Measurements from ENCODE around the gene TVP23C.
A peak's percentile ranks its signal among the peaks of the same experiment; 100 is the strongest.

TVP23C gene

DNA sequence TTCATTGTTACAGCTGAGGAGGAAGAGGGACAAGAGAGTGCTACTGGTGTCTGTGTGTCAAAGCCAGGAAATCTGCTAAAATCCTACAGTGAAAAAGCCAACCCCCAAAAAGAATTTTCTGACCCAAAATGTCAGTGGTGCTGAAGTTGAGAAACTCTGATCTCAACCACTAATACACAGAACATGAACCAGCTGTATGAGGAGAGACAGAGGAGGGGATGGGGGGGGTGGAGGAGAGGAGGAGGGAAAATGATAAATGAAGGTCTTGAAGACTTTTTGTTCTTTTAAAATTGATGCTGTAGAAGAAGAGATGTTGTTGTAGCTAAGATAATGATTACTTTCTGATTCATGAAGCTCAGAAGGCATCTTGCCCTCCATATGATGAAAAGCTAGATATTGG is 68.5 kb downstream of the TVP23C start:
- DNase-seq, result no peak

- no peak for DNase-seq
Observed at GRCh38 chr17:15493693-15494035, 69.6 kb downstream of the TVP23C start.

GRCh38 chr17:15492791-15493692 is 70.2 kb downstream of the TVP23C start:
- no peak for DNase-seq

- no peak for DNase-seq
Observed at GRCh38 chr17:15492186-15492585, 71.1 kb downstream of the TVP23C start.

DNA sequence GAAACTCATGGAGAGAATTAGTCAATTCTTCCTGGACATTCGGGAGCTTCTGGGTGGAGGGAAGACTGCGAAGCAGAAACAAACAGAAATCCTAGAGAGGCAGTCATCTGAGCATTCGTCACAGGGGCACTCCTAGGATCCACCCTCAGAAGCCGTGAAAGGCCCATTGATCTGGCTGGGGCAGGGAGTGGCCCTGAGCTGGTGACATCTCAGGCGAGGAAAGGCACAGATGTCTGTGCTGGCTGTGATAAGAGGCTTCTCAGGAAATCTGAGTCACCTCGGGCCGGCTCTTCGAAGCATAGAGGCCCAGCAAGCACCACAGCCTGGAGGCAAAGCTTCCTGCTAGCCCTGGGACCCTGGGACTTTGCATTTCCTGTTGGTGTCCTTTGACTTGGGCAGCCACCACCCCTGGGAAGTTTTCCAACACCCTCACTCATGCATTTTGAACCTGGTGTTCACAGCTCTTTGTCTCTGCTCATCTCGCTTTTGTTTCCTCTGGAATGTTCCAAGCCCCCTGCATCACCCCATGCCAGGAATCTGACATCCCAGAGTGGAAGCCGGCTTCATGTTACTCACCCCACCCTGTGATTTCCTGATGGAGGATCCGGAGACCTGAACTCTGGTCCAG is 72.5 kb downstream of the TVP23C start:
- no peak for DNase-seq

DNA sequence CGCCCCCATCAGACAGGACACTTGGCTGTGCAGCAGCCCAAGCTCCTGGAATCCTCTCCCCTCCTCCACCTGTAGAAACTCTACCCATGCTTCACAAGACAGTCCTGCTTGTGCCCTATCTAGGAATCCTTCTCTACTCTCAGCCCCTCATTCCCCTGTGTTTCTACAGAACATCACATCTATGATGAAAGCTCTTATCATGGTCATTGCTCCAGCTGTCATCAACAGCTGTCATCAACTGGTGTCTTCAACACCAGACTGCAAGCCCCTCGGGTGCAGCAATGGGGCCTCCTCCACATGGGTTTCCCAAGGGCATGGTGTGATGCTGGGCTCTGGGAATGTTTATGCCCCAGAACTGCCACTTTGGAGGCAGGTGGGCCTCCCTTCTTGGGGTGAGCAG is 74.7 kb downstream of the TVP23C start:
- DNase-seq, result no peak

DNA sequence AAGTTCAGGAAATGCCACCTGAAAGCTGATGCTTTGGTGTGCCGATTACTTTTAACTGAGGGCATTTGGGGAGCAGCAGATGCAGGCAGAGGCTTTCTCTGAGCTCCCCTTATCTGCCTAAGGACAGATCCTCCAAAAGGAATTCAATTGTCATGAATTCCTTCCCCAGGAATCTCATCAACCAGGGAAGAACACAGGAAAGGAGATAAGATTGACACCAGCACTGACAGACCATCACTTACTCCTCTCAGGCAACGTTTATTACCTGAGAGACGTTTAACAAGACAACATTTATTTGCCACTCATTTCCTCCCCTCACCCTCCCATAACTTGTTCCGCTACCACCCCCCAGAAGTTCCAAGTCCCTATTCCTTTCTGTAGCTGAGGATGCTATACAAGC is 78.2 kb downstream of the TVP23C start:
- DNase-seq, result no peak

DNA sequence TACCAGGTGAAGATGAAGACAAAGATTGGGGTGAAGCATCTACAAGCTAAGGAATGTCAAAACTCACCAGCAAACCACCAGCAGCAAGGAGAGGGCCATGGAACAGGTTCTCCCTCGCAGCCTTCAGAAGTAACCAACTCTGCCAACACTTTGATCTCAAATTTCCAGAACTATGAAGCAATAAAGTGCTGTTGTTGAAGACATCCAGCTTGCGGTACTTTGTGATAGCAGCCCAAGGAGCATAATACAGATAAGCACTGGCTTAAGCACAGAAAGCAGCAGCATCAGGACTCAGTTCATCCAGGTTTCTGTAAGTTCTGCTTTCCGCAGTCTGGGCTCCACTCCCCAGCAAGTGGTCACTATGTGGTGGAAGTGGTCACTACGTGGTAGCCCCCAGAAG is 79.9 kb downstream of the TVP23C start:
- DNase-seq, result no peak

- DNase-seq, result no peak
Observed at GRCh38 chr17:15482476-15482875, 80.8 kb downstream of the TVP23C start.

GRCh38 chr17:15481481-15481880 is 81.8 kb downstream of the TVP23C start:
- DNase-seq, result no peak

DNA sequence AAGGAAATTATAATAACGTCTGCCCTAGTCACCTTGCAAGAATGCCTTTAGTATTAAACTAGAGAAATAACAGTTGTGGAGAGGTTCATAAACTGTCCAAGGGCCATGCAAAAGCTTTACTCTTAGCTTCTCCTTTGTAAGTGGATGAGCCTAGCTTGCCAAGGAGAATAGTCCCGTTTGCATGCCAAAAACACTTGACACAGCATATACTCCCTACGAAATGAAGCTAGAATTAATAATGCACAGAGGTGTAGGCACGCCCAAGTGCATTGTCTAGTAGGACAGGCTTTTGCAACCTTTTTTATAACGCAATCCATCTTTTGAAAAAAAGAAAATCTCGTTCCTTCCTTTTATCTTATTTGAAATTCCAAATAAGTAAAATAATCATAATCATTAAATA is 83.1 kb downstream of the TVP23C start:
- no peak for DNase-seq

DNA sequence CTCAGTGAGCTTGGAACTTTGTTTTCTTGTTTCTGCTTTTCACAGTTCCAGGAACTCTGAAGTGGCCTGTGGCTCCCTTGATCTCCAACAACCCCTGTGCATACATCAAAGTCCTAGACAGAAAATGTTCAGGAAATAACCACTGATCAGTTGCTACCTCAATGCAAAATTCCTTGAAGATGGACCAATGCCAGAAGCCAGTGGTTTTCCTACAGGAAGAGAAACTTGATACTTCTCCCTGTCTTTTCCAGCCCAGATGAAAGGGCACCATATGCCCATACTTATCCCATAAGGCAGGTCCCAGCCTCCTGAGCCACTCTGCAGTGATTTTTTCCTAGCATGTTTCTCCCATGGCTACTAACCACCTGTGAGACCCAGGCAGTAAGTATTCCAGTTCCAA is 83.6 kb downstream of the TVP23C start:
- peak; percentile 29 for DNase-seq

DNA sequence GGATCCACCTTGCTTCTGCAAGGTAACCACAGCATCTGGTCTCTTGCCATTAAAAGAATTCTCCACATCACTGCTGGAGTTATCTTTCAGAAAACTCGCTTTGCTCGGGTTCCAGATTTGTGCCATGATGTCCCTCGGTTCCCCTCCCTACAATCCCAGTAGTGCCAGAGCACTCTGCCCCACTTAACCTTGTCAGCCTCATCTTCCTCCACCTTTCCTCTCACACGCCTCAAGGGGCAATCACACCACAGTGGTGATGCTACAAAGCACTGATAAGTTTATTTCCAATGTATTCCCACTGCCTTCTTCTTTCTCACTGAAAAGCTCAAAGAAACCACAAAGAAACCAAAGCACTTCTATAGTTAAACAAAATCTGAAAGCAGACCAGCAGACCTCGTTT is 84.4 kb downstream of the TVP23C start:
- no peak for DNase-seq

DNA sequence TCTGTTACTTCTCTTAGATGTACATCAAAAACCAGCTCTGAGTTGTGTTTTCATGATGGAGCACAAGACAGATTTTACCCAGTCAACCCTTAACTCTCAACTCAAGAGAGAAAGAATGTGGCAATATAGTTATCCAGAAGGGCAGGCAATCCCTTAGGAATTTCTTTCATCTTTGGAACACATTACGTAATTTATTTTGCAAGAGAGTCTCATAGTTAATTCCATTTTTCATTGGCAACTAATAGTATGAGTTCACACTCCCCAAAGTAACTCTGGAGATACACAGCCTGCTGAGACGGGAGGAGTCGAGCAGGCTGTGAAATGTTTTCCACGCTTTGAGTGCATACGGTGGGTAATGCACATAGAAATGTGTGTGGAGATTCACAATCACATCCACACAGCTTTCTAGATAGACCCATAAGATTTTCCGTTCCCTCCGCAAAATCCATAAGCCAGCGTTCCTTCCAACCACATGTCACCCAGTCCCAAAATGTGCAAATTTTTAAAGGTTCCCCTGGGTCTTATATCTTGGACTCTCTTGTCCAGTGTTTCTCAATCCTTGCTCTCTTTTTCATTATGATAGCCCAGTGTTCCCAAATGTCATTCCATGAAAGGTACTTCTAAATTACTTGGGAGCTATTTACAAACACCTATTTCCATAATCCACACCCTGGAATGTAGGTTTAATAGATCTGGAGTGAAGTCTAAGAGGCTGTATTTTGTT is 87.5 kb downstream of the TVP23C start:
- DNase-seq, result no peak

DNA sequence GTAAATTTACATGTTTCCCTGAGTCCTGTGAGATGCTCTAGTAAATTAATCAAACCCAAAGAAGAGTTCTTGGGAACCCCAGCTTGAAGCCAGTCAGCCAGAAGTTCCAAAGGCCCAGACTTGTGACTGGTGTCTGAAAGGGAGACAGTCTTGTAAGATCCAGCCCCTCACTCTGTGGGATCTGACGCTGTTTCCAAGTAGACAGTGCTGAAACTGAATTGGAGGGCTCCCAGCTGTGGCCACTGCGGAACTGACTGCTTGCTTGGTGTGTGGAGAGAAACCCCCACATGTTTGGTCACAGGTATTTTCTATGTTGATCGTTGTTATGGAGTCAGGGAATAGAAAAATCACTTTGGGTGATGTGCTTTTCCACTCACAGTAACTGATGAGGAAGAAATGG is 90.4 kb downstream of the TVP23C start:
- DNase-seq, result no peak

- no peak for DNase-seq
Observed at GRCh38 chr17:15470536-15470935, 92.7 kb downstream of the TVP23C start.

- no peak for DNase-seq
Observed at GRCh38 chr17:15469260-15469659, 94.0 kb downstream of the TVP23C start.

- DNase-seq, result no peak
Observed at GRCh38 chr17:15468126-15468525, 95.2 kb downstream of the TVP23C start.

GRCh38 chr17:15467592-15467991 is 95.7 kb downstream of the TVP23C start, which contains the start of gene CDRT4:
TSS of gene CDRT4 (minus strand) at chr17:15467621. CDS start at chr17:15440238, 27,383 bp downstream.
- DNase-seq, result no peak

DNA sequence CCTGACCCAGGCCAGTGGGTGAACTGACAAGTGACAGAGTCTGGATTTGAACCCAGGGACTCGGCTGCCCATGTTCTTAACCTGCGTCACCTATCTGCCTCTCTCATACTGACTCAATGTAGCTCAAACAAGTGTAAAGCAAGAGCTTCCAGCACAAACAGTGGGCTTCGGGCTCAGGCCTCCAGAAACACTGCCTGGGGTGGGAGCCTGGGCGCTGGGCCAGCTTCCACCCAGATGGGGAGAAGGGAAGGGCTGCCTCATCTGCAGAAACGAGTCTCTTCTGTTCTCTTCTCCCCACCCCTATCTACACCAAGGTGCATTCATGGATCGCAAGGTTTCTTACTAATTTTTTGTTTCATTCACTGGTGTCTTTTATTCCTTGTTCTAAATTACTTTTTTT is 97.2 kb downstream of the TVP23C start:
- DNase-seq, result no peak

DNA sequence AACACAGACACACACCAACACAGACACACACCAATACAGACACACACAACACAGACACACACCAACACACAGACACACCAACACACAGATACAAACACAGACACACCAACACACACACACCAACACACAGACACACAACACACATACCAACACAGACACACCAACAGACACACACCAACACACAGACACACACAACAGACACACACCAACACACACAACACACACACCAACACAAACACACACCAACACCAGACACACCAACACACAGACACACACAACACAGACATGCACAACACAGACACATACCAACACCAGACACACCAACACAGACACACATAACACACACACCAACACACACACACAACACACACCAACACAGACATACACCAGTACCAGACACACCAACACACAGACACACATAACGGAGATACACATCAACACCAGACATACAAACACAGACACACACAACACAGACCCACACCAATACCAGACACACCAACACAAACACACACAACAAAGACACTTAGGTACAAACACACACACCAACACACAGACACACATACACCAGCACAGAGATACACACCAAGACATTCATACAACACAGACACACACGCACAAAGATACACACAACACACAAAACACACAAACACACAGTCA is 98.1 kb downstream of the TVP23C start:
- DNase-seq, result no peak

DNA sequence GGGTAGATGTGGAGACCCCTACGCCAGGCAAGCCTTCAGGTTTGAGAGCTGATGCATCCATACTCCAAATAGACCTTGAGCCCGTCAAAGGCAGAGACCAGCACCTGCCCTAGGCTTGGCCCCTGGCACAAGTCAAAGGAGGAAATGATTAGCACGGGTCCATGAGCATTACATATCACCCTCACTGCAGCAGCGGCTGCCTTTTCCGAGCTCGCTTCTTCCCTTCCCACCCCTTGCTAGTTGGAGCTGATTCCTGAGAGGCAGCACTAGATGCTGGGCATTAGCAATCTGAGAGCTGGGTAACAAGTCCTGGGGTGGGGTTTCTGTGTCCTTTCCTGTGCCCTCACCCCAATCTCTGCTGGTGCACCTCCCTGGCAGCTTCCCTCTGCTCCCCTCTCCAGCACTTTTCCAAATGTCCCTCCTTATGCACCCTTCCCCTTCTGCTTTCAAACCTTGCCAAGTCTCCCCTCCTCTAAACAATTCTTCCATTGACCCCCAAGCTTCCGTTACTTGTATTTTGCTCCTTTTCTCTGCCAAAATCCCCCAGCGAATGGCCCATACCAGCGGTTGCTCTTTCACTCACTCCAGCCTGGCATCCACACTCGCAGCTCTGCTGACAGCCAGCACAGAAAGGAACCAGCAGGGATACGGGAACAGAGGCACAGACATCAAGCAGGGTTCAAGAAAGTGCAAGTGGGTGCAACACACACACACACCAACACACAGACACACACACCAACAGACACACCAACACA is 98.9 kb downstream of the TVP23C start:
- DNase-seq, result no peak
